HCT116 (cell line): ENCODE data around the gene SH3GL3. TPM values are rescaled to one million over a fixed set of nuclear protein-coding genes. Genes with fewer than 3 reads are reported as not detected.

Experiments
- ATAC-seq: fragments of 200-7000 bp; cut with Tn5 transposase; 2 replicates; pipeline ENCODE4 v1.9.1; 2020; ENCODE audit warnings: mild to moderate bottlenecking, moderate library complexity
- BruUV-seq: library from RNA; stranded (reverse); fragments of 400-500 nt; replicated peaks from 2 replicates; lab custom pipeline; 2021; lab: Mats Ljungman, UMichigan
- CTCF ChIA-PET: fragments of 300-600 bp; sonication (Branson Sonifier 250); formaldehyde crosslinking; loops from one replicate; lab custom pipeline; 2021; ENCODE audit warnings: antibody characterized with exemption; lab: Charles Lee
- POLR2A ChIA-PET: fragments of 300-600, 350-600 bp; sonication (Branson Sonifier 250); formaldehyde crosslinking; loops from one replicate; lab custom pipeline; 2021; ENCODE audit warnings: antibody characterized with exemption; lab: Charles Lee
- RAD21 ChIA-PET, 2 experiments: fragments of 300-600 bp; sonication (Branson Sonifier 250); formaldehyde crosslinking; loops; one replicate each; lab custom pipeline; 2023; ENCODE audit warnings: low total read pairs in 2 of 2; ENCODE audit not compliant: uncharacterized antibody in 2 of 2, unreplicated experiment in 2 of 2, low non-redundant PET in 1 of 2; lab: Charles Lee
- DNase-seq: peaks from one replicate; pipeline ENCODE4 v3.0.0-alpha.2; 2010; ENCODE audit warnings: low read depth, low spot score
- H2AFZ ChIP-seq: fragments of 200-600 bp; shearing (Covaris generic), sonication (generic); 2 replicates; pipeline ENCODE4 v1.6.1; 2017; ENCODE audit warnings: low read depth, mixed run types, mixed read lengths, antibody characterized with exemption, low read length; ENCODE audit not compliant: poor library complexity, severe bottlenecking
- H3K27ac ChIP-seq: 2 replicates; pipeline ENCODE4 v1.5.1; 2012; ENCODE audit warnings: low read depth, low read length
- H3K27me3 ChIP-seq: fragments of 200-600 bp; sonication (generic); 2 replicates; pipeline ENCODE4 v1.6.1; 2016; ENCODE audit warnings: mixed run types, low read length, mixed read lengths; ENCODE audit not compliant: insufficient read depth
- H3K36me3 ChIP-seq, 2 experiments: fragments of 200-500 bp in 1 of 2; fragments of 200-600 bp in 1 of 2; sonication (Bioruptor generic) in 1 of 2; sonication (generic) in 1 of 2; 2 replicates each; pipeline versions ENCODE4 v1.5.1 to v1.6.1; 2014 to 2016; ENCODE audit warnings: low read length in 2 of 2, inconsistent platforms in 1 of 2, mixed read lengths in 1 of 2, mixed run types in 1 of 2; ENCODE audit not compliant: insufficient read depth in 2 of 2, control insufficient read depth in 1 of 2
- H3K4me1 ChIP-seq, 2 experiments: fragments of 200-600 bp in 1 of 2; sonication (generic) in 1 of 2; 2 replicates each; pipeline versions ENCODE4 v1.5.1 to v1.6.1; 2012 to 2017; ENCODE audit warnings: low read length in 2 of 2, inconsistent platforms in 1 of 2, mild to moderate bottlenecking in 1 of 2, mixed read lengths in 1 of 2, mixed run types in 1 of 2, moderate library complexity in 1 of 2; ENCODE audit not compliant: insufficient read depth in 2 of 2, control insufficient read depth in 1 of 2
- H3K4me2 ChIP-seq: fragments of 200-600 bp; sonication (generic); 2 replicates; pipeline ENCODE4 v1.6.1; 2017; ENCODE audit warnings: mixed run types, low read length, mixed read lengths
- H3K4me3 ChIP-seq, 2 experiments: fragments of 200-600 bp in 1 of 2; sonication (generic) in 1 of 2; replicated peaks in 1 of 2; 2 replicates each; pipeline ENCODE4 v1.5.1; 2011 to 2016; ENCODE audit warnings: low read length in 2 of 2, control low read depth in 1 of 2, low read depth in 1 of 2, mild to moderate bottlenecking in 1 of 2, mixed read lengths in 1 of 2, mixed run types in 1 of 2
- H3K79me2 ChIP-seq: fragments of 200-600 bp; sonication (generic); 2 replicates; pipeline ENCODE4 v1.6.1; 2017; ENCODE audit warnings: mild to moderate bottlenecking, mixed run types, low read length, moderate library complexity, mixed read lengths; ENCODE audit not compliant: insufficient read depth
- H3K9ac ChIP-seq: fragments of 200-600 bp; sonication (generic); 2 replicates; pipeline ENCODE4 v1.6.1; 2016; ENCODE audit warnings: low read length, mixed read lengths
- H3K9me2 ChIP-seq: fragments of 200-600 bp; sonication (generic), shearing (Covaris generic); 2 replicates; pipeline ENCODE4 v1.6.1; 2017; ENCODE audit warnings: mixed run types, mild to moderate bottlenecking, moderate library complexity; ENCODE audit not compliant: insufficient read depth
- H3K9me3 ChIP-seq, 2 experiments: fragments of 200-500 bp in 1 of 2; fragments of 200-600 bp in 1 of 2; sonication (Bioruptor generic) in 1 of 2; sonication (generic) in 1 of 2; 2 replicates each; pipeline ENCODE4 v1.6.1; 2014 to 2017; ENCODE audit warnings: low read length in 2 of 2, mixed read lengths in 2 of 2, inconsistent platforms in 1 of 2, low read depth in 1 of 2, mild to moderate bottlenecking in 1 of 2, mixed run types in 1 of 2, moderate library complexity in 1 of 2; ENCODE audit not compliant: control insufficient read depth in 1 of 2, insufficient read depth in 1 of 2
- H4K20me1 ChIP-seq: fragments of 200-600 bp; sonication (generic), shearing (Covaris generic); 2 replicates; pipeline ENCODE4 v1.6.1; 2017; ENCODE audit warnings: mixed run types, mild to moderate bottlenecking, moderate library complexity; ENCODE audit not compliant: insufficient read depth
- ATF3 ChIP-seq: IDR thresholded peaks from 2 replicates; pipeline ENCODE4 v1.6.1; 2012
- CTCF ChIP-seq, 3 experiments: fragments of 200-600 bp in 1 of 3; sonication (generic) in 1 of 3; IDR thresholded peaks in 2 of 3; conservative IDR thresholded peaks in 1 of 3; 2 replicates each; pipeline ENCODE4 v1.5.1; 2012 to 2017; ENCODE audit warnings: low read depth in 2 of 3, low read length in 2 of 3, antibody characterized with exemption in 1 of 3, borderline replicate concordance in 1 of 3, control low read depth in 1 of 3, mild to moderate bottlenecking in 1 of 3, mixed read lengths in 1 of 3, mixed run types in 1 of 3, moderate library complexity in 1 of 3; ENCODE audit not compliant: insufficient read depth in 1 of 3
- EGR1 ChIP-seq: IDR thresholded peaks from 2 replicates; pipeline ENCODE4 v1.6.1; 2012; ENCODE audit warnings: low read depth
- EZH2 ChIP-seq: fragments of 200-600 bp; sonication (generic); IDR thresholded peaks from 2 replicates; pipeline ENCODE4 v1.6.1; 2017; ENCODE audit warnings: antibody characterized with exemption, mixed run types
- FOSL1 ChIP-seq: IDR thresholded peaks from 2 replicates; pipeline ENCODE4 v1.6.1; 2012; ENCODE audit warnings: low read depth
- RAD21 ChIP-seq: IDR thresholded peaks from 2 replicates; pipeline ENCODE4 v1.6.1; 2012; ENCODE audit warnings: low read depth, mild to moderate bottlenecking
- REST ChIP-seq: IDR thresholded peaks from 2 replicates; pipeline ENCODE4 v1.6.1; 2012; ENCODE audit warnings: low read depth
- SIN3A ChIP-seq: IDR thresholded peaks from 2 replicates; pipeline ENCODE4 v1.6.1; 2012; ENCODE audit warnings: low read depth
- SP1 ChIP-seq: IDR thresholded peaks from 2 replicates; pipeline ENCODE4 v1.6.1; 2012; ENCODE audit warnings: low read depth
- ZBTB33 ChIP-seq: IDR thresholded peaks from 2 replicates; pipeline ENCODE4 v1.6.1; 2011; ENCODE audit warnings: mild to moderate bottlenecking, low read length, moderate library complexity; ENCODE audit not compliant: insufficient replicate concordance; ENCODE audit errors: extremely low read depth
- ZNF274 ChIP-seq: fragments of 200-500 bp; sonication (Bioruptor generic); IDR thresholded peaks from 2 replicates; pipeline ENCODE4 v1.6.1; 2014; ENCODE audit warnings: mild to moderate bottlenecking, low read depth, low read length, inconsistent platforms
- intact Hi-C: fragments of 100-400 bp; cut with micrococcal nuclease; formaldehyde crosslinking; loops from 2 replicates; pipeline ENCODE4 v1.10.0; 2022
- total RNA-seq: library from RNA; stranded (reverse); gene quantifications from one replicate; pipeline ENCODE4 v1.2.1, GENCODE V29; 2021; ENCODE audit not compliant: unreplicated experiment

SH3GL3 gene
- total RNA-seq, 1 experiment from 2014 or later = 1.3 TPM

GRCh38 chr15:83556754-83557153 lies 109.6 kb downstream of the SH3GL3 start:
- H4K20me1 ChIP-seq = no peaks in the 10 kb centered on the region
- H3K36me3 ChIP-seq = no peaks in the 10 kb centered on the region
- intact Hi-C loops = no loop called here
- no peak overlapping the region for H3K27ac ChIP-seq
- no peaks in the 10 kb centered on the region for H3K27me3 ChIP-seq
- no peak overlapping the region for H3K4me3 ChIP-seq
- POLR2A ChIA-PET = no interaction called here
- H3K79me2 ChIP-seq = no peaks in the 10 kb centered on the region
- ATAC-seq (no peak), DNase-seq (no peak)
- no peak overlapping the region for H3K4me2 ChIP-seq
- H3K9me3 ChIP-seq = no peaks in the 10 kb centered on the region
- no peaks in the 10 kb centered on the region for H3K9me2 ChIP-seq
- no peaks in the 10 kb centered on the region for H3K4me1 ChIP-seq
- no peak overlapping the region for H3K9ac ChIP-seq
- CTCF ChIA-PET = interaction anchor here (1.0 to 2.5 kb wide), 2 partner anchors 9 to 308 kb away, joined by 5 to 10 read pairs; no protein-coding TSS in a partner anchor
- TF ChIP-seq EGR1 (no peak), ATF3 (no peak)
- H2AFZ ChIP-seq = no peak overlapping the region
- no TSS peak for BruUV-seq
- RAD21 ChIA-PET = no interaction called here

- ChIA-PET CTCF (interaction anchor here (1.2 to 2.5 kb wide), 5 partner anchors 111 to 477 kb away, joined by 3 to 11 read pairs (median 8); partner anchors contain the start of gene SH3GL3), POLR2A (no interaction called here), RAD21 (no interaction called here)
- no peaks in the 10 kb centered on the region for H3K27me3 ChIP-seq
- H3K27ac ChIP-seq = no peak overlapping the region
- no peak overlapping the region for H2AFZ ChIP-seq
- no peaks in the 10 kb centered on the region for H3K4me1 ChIP-seq
- H3K79me2 ChIP-seq = no peaks in the 10 kb centered on the region
- intact Hi-C loops = no loop called here
- H4K20me1 ChIP-seq = no peaks in the 10 kb centered on the region
- DNase-seq (no peak), ATAC-seq (no peak)
- no peaks in the 10 kb centered on the region for H3K9me2 ChIP-seq
- no peak overlapping the region for H3K4me2 ChIP-seq
- no TSS peak for BruUV-seq
- H3K4me3 ChIP-seq = no peak overlapping the region
- no peaks in the 10 kb centered on the region for H3K36me3 ChIP-seq
- H3K9me3 ChIP-seq = no peaks in the 10 kb centered on the region
- H3K9ac ChIP-seq = no peak overlapping the region
- TF ChIP-seq ZNF274 (no peak), EGR1 (no peak), ATF3 (no peak), EZH2 (no peak), ZBTB33 (no peak), CTCF (IDR thresholded peaks at IDR 0.05 in 2 of 3, conservative IDR thresholded peaks at IDR 0.05 in 1 of 3; ENCODE audit: borderline replicate concordance in 1 of 3, insufficient read depth in 1 of 3, low read depth in 2 of 3, low read length in 2 of 3) (no peak), SIN3A (no peak), FOSL1 (no peak), SP1 (no peak), RAD21 (no peak), REST (no peak)
Observed at GRCh38 chr15:83558146-83558545, 111.0 kb downstream of the SH3GL3 start.
